A549 (cell line): ENCODE data around the gene PHOSPHO2. TPM values are rescaled to one million over a fixed set of nuclear protein-coding genes. Genes with fewer than 3 reads are reported as not detected.

ENCODE experiments used
- ATAC-seq, 2 experiments: fragments of 200-7000 bp in 1 of 2; fragments of >200 bp in 1 of 2; cut with Nextera tagmentation in 1 of 2; cut with Tn5 transposase in 1 of 2; 3 replicates each; pipeline versions ENCODE4 v1.8.0 to v1.9.1; 2018 to 2020; ENCODE audit warnings: mild to moderate bottlenecking in 1 of 2, moderate library complexity in 1 of 2
- CTCF ChIA-PET: fragments of 300-600 bp; sonication (Branson Sonifier 250); formaldehyde crosslinking; extraction: SDS; loops from one replicate; lab custom pipeline; 2021; ENCODE audit warnings: antibody characterized with exemption, inconsistent platforms; lab: Yijun Ruan, JAX
- POLR2A ChIA-PET: fragments of 350-600 bp; formaldehyde crosslinking; extraction: SDS; loops from one replicate; lab custom pipeline; 2021; ENCODE audit warnings: antibody characterized with exemption, inconsistent platforms; lab: Yijun Ruan, JAX
- DNase-seq, 2 experiments: peaks; one replicate each; pipeline versions ENCODE4 v3.0.0 to v3.0.0-alpha.2; 2011 to 2016; ENCODE audit warnings: low read depth in 1 of 2, low spot score in 1 of 2
- FAIRE-seq: peaks from 2 replicates; lab custom pipeline; 2011; peaks lifted over from hg19 to GRCh38; lab: Jason Lieb, UNC
- H3K27ac ChIP-seq, 2 experiments: fragments of >200 bp; sonication (Bioruptor Twin); formaldehyde crosslinking; 3 replicates each; pipeline ENCODE4 v1.5.1; 2016 to 2017
- H3K4me1 ChIP-seq: fragments of >200 bp; sonication (Bioruptor Twin); formaldehyde crosslinking; 3 replicates; pipeline ENCODE4 v1.6.1; 2016
- H3K4me2 ChIP-seq: fragments of >200 bp; sonication (Bioruptor Twin); formaldehyde crosslinking; 3 replicates; pipeline ENCODE4 v1.6.1; 2016
- H3K4me3 ChIP-seq: fragments of >200 bp; sonication (Bioruptor Twin); formaldehyde crosslinking; 3 replicates; pipeline ENCODE4 v1.5.1; 2016
- H3K9me3 ChIP-seq: fragments of >200 bp; sonication (Bioruptor Twin); formaldehyde crosslinking; 3 replicates; pipeline ENCODE4 v1.6.1; 2016
- CBX2 ChIP-seq: fragments of 200-600 bp; sonication (generic); IDR thresholded peaks from 2 replicates; pipeline ENCODE4 v1.6.1; 2016; ENCODE audit warnings: low read depth, mild to moderate bottlenecking, borderline replicate concordance
- CEBPB ChIP-seq, 2 experiments: fragments of >200 bp in 1 of 2; sonication (Bioruptor Twin) in 1 of 2; formaldehyde crosslinking in 1 of 2; IDR thresholded peaks; 2 replicates each; pipeline ENCODE4 v1.6.1; 2012 to 2016
- CHD2 ChIP-seq: fragments of 150-350 bp; IDR thresholded peaks from 2 replicates; pipeline ENCODE4 v1.6.1; 2014; ENCODE audit warnings: low read length; ENCODE audit not compliant: partially characterized antibody
- EHF ChIP-seq: fragments of 250-450 bp; sonication (Bioruptor Pico); IDR thresholded peaks from 2 replicates; pipeline ENCODE4 v1.5.0; 2020; ENCODE audit warnings: mild to moderate bottlenecking
- ESRRA ChIP-seq: fragments of 150-350 bp; IDR thresholded peaks from 2 replicates; pipeline ENCODE4 v1.6.1; 2014; ENCODE audit warnings: mild to moderate bottlenecking, low read length, borderline replicate concordance
- JUN ChIP-seq, 2 experiments: fragments of >200 bp; sonication (Bioruptor Twin); formaldehyde crosslinking; IDR thresholded peaks; 2 replicates in 1 of 2; 3 replicates in 1 of 2; pipeline ENCODE4 v1.6.1; 2016 to 2017
- MAFK ChIP-seq: fragments of 450-650 bp; IDR thresholded peaks from 2 replicates; pipeline ENCODE4 v1.6.1; 2014; ENCODE audit not compliant: partially characterized antibody
- MYC ChIP-seq: IDR thresholded peaks from 2 replicates; pipeline ENCODE4 v1.6.1; 2012; ENCODE audit warnings: mild to moderate bottlenecking, inconsistent platforms, low read length, improper control_type of control experiment, borderline replicate concordance
- NFE2L2 ChIP-seq: fragments of 150-350 bp; conservative IDR thresholded peaks from 2 replicates; pipeline ENCODE4 v1.6.1; 2014; ENCODE audit warnings: low read length
- NR3C1 ChIP-seq: fragments of >200 bp; sonication (Bioruptor Twin); formaldehyde crosslinking; IDR thresholded peaks from 3 replicates; pipeline ENCODE4 v1.6.1; 2017
- PHF8 ChIP-seq: fragments of 200-600 bp; sonication (generic); IDR thresholded peaks from 2 replicates; pipeline ENCODE4 v1.6.1; 2016; ENCODE audit warnings: low read depth, mild to moderate bottlenecking, antibody characterized with exemption, moderate library complexity, borderline replicate concordance
- POLR2AphosphoS2 ChIP-seq: conservative IDR thresholded peaks from 2 replicates; pipeline ENCODE4 v1.6.1; 2012; ENCODE audit warnings: low read length, improper control_type of control experiment, inconsistent platforms
- RARB ChIP-seq: fragments of 250-450 bp; sonication (Bioruptor Pico); IDR thresholded peaks from 2 replicates; pipeline ENCODE4 v1.8.0; 2021; ENCODE audit warnings: mild to moderate bottlenecking, moderate library complexity
- RCOR1 ChIP-seq: fragments of 150-350 bp; IDR thresholded peaks from 2 replicates; pipeline ENCODE4 v1.6.1; 2014; ENCODE audit warnings: antibody characterized with exemption, low read length, low read depth
- RFX5 ChIP-seq: fragments of 450-650 bp; IDR thresholded peaks from 2 replicates; pipeline ENCODE4 v1.7.1; 2014; ENCODE audit warnings: antibody characterized with exemption, mild to moderate bottlenecking, moderate library complexity
- RNF2 ChIP-seq: fragments of 200-600 bp; sonication (generic); IDR thresholded peaks from 2 replicates; pipeline ENCODE4 v1.6.1; 2016; ENCODE audit warnings: low read depth, mild to moderate bottlenecking, antibody characterized with exemption, moderate library complexity, borderline replicate concordance
- SREBF2 ChIP-seq: fragments of 450-650 bp; IDR thresholded peaks from 2 replicates; pipeline ENCODE4 v1.6.1; 2014; ENCODE audit warnings: mild to moderate bottlenecking, moderate library complexity
- TFCP2L1 ChIP-seq: fragments of 250-450 bp; sonication (Bioruptor Pico); IDR thresholded peaks from 2 replicates; pipeline ENCODE4 v1.5.0; 2021; ENCODE audit warnings: mild to moderate bottlenecking
- TP53 ChIP-seq: fragments of 250-450 bp; sonication (Bioruptor Pico); IDR thresholded peaks from 2 replicates; pipeline ENCODE4 v1.5.0; 2021; ENCODE audit warnings: mild to moderate bottlenecking, moderate library complexity
- ZC3H11A ChIP-seq: fragments of 450-650 bp; IDR thresholded peaks from 2 replicates; pipeline ENCODE4 v1.6.1; 2014; ENCODE audit warnings: antibody characterized with exemption, mild to moderate bottlenecking
- ZSCAN20 ChIP-seq: fragments of 250-450 bp; sonication (Bioruptor Pico); IDR thresholded peaks from 2 replicates; pipeline ENCODE4 v1.8.0; 2022; ENCODE audit warnings: mild to moderate bottlenecking, moderate library complexity
- WGBS: methylation state at CpG from one replicate; pipeline ENCODE4 v1.1.6; 2017; ENCODE audit errors: missing lambda C conversion rate; 5-methylcytosine and 5-hydroxymethylcytosine counted together
- polyA plus RNA-seq, 4 experiments: library from polyadenylated mRNA; depleted of rRNA in 3 of 4; stranded (reverse); fragments of >200 nt; fragmentation: RNase III in 1 of 4; extraction: RNeasy Plus Mini Kit Qiagen cat#74134 plus additional on column Dnase treatment in 1 of 4; gene quantifications; 2 replicates in 3 of 4; 3 replicates in 1 of 4; pipeline ENCODE4 v1.2.3, GENCODE V29; 2011 to 2017
- TF ChIP-seq, protein P1 (sequence below): fragments of >200 bp; sonication (Bioruptor Twin); formaldehyde crosslinking; IDR thresholded peaks from 2 replicates; pipeline ENCODE4 v1.6.1; 2016
- TF ChIP-seq, protein P2 (sequence below): fragments of 250-450 bp; sonication (Bioruptor Pico); IDR thresholded peaks from 2 replicates; pipeline ENCODE4 v1.5.0; 2020; ENCODE audit warnings: low read depth, mild to moderate bottlenecking, moderate library complexity
- TF ChIP-seq, protein P3 (sequence below): fragments of 200-600 bp; sonication (generic); IDR thresholded peaks from 2 replicates; pipeline ENCODE4 v1.6.1; 2016; ENCODE audit warnings: antibody characterized with exemption, mild to moderate bottlenecking, moderate library complexity
- TF ChIP-seq, protein P4 (sequence below): fragments of >200 bp; sonication (Bioruptor Twin); formaldehyde crosslinking; IDR thresholded peaks from 3 replicates; pipeline ENCODE4 v1.5.1; 2016
- TF ChIP-seq, protein P5 (sequence below): IDR thresholded peaks from 2 replicates; pipeline ENCODE4 v1.6.1; 2012
- TF ChIP-seq, protein P6 (sequence below): fragments of >200 bp; sonication (Bioruptor Twin); formaldehyde crosslinking; IDR thresholded peaks from 3 replicates; pipeline ENCODE4 v1.6.1; 2016
- TF ChIP-seq, protein P7 (sequence below): IDR thresholded peaks from 2 replicates; pipeline ENCODE4 v1.6.1; 2012

The PHOSPHO2 gene
- polyA plus RNA-seq, 2 of the 4 experiments (the other 2 are of a cell fraction): 3.9 to 5.1 TPM

DNA sequence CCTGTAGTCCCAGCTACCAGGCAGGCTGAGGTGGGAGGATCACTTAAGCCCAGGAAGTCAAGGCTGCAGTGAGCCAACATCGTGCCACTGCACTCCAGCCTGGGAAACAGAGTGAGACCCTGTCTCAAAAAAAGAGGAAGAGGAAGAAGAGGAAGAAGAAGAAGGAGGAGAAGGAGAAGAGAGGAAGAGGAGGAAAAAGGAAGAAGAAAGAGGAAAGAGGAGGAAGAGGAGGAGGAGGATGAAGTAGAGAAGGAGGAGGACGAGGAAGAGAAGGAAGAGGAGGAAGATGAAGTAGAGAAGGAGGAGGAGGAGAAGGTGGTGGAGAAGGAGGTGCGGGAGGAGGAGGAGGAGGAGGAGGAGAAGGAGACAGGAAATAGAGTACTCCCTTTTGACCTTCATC lies 38.1 kb upstream of the PHOSPHO2 start:
- FAIRE-seq (no peak), ATAC-seq (0 out of 6 replicates have a peak, but pooled peaks of 1 of the 2 experiments have one; percentile 30), DNase-seq (no peak)
- Histone ChIP-seq H3K4me2 (no peak overlapping the region), H3K27ac (no peak overlapping the region), H3K9me3 (no peaks in the 10 kb centered on the region), H3K4me1 (no peaks in the 10 kb centered on the region), H3K4me3 (no peak overlapping the region)
- TF ChIP-seq, protein P1, sequence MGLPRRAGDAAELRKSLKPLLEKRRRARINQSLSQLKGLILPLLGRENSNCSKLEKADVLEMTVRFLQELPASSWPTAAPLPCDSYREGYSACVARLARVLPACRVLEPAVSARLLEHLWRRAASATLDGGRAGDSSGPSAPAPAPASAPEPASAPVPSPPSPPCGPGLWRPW: no peak
- TF ChIP-seq, protein P2, sequence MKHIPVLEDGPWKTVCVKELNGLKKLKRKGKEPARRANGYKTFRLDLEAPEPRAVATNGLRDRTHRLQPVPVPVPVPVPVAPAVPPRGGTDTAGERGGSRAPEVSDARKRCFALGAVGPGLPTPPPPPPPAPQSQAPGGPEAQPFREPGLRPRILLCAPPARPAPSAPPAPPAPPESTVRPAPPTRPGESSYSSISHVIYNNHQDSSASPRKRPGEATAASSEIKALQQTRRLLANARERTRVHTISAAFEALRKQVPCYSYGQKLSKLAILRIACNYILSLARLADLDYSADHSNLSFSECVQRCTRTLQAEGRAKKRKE (CRISPR knock-in tag): no peak
- TF ChIP-seq NFE2L2 (no peak), TFCP2L1 (CRISPR knock-in tag) (no peak), JUN (IDR thresholded peaks at IDR 0.05) (no peak), NR3C1 (no peak), RARB (CRISPR knock-in tag) (no peak), MYC (no peak), TP53 (CRISPR knock-in tag) (no peak), RFX5 (no peak), MAFK (no peak), POLR2AphosphoS2 (no peak), ZC3H11A (no peak)
- TF ChIP-seq, protein P3, sequence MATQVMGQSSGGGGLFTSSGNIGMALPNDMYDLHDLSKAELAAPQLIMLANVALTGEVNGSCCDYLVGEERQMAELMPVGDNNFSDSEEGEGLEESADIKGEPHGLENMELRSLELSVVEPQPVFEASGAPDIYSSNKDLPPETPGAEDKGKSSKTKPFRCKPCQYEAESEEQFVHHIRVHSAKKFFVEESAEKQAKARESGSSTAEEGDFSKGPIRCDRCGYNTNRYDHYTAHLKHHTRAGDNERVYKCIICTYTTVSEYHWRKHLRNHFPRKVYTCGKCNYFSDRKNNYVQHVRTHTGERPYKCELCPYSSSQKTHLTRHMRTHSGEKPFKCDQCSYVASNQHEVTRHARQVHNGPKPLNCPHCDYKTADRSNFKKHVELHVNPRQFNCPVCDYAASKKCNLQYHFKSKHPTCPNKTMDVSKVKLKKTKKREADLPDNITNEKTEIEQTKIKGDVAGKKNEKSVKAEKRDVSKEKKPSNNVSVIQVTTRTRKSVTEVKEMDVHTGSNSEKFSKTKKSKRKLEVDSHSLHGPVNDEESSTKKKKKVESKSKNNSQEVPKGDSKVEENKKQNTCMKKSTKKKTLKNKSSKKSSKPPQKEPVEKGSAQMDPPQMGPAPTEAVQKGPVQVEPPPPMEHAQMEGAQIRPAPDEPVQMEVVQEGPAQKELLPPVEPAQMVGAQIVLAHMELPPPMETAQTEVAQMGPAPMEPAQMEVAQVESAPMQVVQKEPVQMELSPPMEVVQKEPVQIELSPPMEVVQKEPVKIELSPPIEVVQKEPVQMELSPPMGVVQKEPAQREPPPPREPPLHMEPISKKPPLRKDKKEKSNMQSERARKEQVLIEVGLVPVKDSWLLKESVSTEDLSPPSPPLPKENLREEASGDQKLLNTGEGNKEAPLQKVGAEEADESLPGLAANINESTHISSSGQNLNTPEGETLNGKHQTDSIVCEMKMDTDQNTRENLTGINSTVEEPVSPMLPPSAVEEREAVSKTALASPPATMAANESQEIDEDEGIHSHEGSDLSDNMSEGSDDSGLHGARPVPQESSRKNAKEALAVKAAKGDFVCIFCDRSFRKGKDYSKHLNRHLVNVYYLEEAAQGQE: no peak
- TF ChIP-seq, protein P4, sequence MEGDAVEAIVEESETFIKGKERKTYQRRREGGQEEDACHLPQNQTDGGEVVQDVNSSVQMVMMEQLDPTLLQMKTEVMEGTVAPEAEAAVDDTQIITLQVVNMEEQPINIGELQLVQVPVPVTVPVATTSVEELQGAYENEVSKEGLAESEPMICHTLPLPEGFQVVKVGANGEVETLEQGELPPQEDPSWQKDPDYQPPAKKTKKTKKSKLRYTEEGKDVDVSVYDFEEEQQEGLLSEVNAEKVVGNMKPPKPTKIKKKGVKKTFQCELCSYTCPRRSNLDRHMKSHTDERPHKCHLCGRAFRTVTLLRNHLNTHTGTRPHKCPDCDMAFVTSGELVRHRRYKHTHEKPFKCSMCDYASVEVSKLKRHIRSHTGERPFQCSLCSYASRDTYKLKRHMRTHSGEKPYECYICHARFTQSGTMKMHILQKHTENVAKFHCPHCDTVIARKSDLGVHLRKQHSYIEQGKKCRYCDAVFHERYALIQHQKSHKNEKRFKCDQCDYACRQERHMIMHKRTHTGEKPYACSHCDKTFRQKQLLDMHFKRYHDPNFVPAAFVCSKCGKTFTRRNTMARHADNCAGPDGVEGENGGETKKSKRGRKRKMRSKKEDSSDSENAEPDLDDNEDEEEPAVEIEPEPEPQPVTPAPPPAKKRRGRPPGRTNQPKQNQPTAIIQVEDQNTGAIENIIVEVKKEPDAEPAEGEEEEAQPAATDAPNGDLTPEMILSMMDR: no peak
- TF ChIP-seq, protein P5, sequence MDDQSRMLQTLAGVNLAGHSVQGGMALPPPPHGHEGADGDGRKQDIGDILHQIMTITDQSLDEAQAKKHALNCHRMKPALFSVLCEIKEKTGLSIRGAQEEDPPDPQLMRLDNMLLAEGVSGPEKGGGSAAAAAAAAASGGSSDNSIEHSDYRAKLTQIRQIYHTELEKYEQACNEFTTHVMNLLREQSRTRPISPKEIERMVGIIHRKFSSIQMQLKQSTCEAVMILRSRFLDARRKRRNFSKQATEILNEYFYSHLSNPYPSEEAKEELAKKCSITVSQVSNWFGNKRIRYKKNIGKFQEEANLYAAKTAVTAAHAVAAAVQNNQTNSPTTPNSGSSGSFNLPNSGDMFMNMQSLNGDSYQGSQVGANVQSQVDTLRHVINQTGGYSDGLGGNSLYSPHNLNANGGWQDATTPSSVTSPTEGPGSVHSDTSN: no peak
- TF ChIP-seq, protein P6, sequence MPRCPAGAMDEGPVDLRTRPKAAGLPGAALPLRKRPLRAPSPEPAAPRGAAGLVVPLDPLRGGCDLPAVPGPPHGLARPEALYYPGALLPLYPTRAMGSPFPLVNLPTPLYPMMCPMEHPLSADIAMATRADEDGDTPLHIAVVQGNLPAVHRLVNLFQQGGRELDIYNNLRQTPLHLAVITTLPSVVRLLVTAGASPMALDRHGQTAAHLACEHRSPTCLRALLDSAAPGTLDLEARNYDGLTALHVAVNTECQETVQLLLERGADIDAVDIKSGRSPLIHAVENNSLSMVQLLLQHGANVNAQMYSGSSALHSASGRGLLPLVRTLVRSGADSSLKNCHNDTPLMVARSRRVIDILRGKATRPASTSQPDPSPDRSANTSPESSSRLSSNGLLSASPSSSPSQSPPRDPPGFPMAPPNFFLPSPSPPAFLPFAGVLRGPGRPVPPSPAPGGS: no peak
- CTCF ChIA-PET: interaction anchor here (1.0 kb wide), 1 partner anchor 15 kb away, joined by 3 read pairs; no protein-coding TSS in a partner anchor
- POLR2A ChIA-PET: no interaction called here
- 44% methylated on average over 3 of the region's 3 CpGs for WGBS

DNA sequence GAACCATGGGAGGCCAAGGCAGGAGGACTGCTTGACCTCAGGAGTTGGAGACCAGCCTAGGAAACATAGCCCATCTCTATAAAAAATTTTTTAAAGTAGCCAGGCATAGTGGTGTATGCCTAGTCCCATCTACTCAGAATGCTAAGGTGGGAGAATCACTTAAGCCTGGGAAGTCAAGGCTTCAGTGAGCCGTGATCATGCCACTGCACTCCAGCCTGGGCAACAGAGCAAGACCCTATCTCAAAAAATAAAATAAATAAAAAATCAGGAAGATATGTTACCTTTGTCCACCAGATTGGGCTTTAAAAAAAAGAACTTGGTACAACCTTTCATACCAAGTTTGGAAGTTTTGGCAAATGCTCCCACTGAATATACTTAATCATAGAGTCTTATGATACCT lies 35.4 kb upstream of the PHOSPHO2 start:
- Histone ChIP-seq H3K27ac (no peak overlapping the region), H3K4me3 (no peak overlapping the region), H3K9me3 (no peaks in the 10 kb centered on the region), H3K4me2 (no peak overlapping the region), H3K4me1 (no peaks in the 10 kb centered on the region)
- DNase-seq (no peak), FAIRE-seq (no peak), ATAC-seq (no peak)
- WGBS: 100% methylated on average over 1 of the region's 1 CpG
- ChIA-PET POLR2A (no interaction called here), CTCF (no interaction called here)
- TF ChIP-seq TP53 (CRISPR knock-in tag) (no peak), SREBF2 (no peak), RCOR1 (no peak), NR3C1 (no peak), CEBPB (IDR thresholded peaks at IDR 0.05) (no peak), POLR2AphosphoS2 (no peak), CBX2 (no peak), ESRRA (no peak), PHF8 (no peak), CHD2 (no peak), NFE2L2 (no peak), RNF2 (no peak), EHF (CRISPR knock-in tag) (no peak), ZSCAN20 (CRISPR knock-in tag) (no peak)
- TF ChIP-seq, protein P7, sequence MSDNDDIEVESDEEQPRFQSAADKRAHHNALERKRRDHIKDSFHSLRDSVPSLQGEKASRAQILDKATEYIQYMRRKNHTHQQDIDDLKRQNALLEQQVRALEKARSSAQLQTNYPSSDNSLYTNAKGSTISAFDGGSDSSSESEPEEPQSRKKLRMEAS: no peak
